CD4-positive, alpha-beta T cell treated with Interleukin-10 for 1 hour (primary cell): Measurements from ENCODE around the gene PKP2.

Source experiments
- DNase-seq: peaks from one replicate; pipeline ENCODE4 v3.0.0-alpha.2; 2020

PKP2 gene

DNA sequence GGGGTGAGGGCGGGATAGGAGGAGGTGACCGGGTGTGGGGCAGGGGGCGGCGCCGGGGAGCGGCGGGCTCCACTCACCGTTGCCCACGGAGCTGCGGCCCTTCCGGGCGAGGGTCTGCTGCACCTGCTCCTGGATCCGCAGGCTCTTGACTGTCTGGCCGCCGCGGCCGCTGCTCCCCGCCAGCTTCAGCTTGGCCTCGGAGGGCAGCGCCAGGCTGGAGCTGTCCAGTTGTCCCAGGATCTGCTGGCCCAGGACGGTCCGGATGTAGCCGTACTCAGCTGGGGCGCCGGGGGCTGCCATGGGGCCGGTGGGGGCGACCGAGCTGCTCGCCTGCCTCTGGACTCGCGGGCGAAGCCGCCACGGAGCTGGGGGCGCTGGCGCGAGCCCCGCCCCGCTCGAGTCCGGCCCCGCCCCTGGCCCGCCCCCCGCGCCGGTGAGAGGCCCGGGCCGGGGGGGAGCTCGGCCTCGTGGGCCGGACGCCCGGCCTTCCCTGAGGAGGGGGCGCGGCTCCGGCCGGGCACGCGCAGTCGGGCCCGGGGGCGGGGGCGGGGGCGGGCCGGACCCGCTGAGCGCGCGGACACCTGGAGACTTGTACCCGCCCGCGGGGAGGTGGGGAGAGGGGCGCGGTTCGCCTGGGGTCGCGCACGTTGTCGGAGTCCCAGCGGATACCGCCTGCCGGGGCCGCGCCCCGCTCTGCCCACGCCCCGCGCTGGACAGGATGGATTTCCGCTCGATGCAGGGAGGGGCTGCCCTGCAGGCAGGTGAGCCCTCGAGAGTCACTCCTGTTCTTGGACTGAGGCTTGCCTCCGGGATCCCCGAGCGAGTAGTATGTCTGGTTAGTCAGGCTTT lies at the start of gene PKP2:
PKP2 (minus strand) TSS at position 346 of the 849 bp plus-strand sequence; CDS start at position 300, 46 bp downstream.
- DNase-seq: no peak

GRCh38 chr12:32944195-32944594 lies 47.6 kb upstream of the PKP2 start:
- DNase-seq: no peak

GRCh38 chr12:32939801-32940200 lies 43.2 kb upstream of the PKP2 start:
- no peak for DNase-seq

DNA sequence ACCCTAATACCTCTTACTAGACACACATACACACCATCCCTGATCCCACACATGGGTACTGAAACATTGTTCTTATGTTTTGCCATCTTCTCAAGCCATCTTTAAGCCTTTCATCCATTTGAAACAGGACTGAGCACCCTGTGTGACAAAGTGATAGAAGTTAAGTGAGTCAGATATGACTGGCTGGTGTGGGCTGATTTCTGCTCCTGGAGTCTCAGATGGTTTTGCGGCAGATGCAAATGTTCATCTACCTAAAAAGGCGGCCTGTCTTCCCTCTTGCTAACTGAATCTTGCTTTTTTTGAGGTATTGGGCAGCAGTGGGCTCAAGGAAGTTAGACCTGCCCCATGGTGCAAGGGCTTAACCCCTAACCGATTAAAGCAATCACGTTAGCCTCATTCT lies 30.4 kb upstream of the PKP2 start:
- DNase-seq: no peak

GRCh38 chr12:32926356-32926755 lies 29.8 kb upstream of the PKP2 start:
- no peak for DNase-seq

DNA sequence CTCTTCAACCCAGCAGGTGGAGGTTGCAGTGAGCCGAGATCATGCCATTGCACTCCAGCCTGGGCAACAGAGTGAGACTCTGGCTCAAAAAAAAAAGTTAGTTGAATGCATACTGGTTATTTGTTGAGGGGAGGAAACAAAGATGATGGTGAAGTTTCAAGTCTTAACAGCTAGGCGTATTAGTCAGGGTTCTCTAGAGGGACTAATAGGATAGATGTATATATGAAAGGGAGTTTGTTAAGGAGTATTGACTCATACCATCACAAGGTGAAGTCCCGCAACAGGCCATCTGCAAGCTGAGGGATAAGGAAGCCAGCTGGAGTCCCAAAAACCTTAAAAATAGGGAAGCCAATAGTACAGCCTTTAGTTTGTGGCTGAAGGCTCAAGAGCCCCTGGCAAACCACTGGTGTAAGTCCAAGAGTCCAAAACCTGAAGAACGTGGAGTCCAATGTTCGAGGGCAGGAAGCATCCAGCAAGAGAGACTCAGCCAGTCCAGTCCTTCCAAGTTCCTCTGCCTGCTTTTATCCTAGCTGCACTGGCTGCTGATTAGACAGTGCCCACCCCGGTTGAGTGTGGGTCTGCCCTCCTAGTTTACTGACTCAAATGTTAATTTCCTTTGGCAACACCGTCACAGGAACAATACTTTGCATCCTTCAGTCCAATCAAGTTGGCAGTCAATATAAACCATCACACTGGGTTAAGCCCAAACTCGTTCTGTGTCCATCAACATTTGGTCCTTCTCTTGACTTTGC lies 26.1 kb upstream of the PKP2 start:
- DNase-seq: no peak

DNA sequence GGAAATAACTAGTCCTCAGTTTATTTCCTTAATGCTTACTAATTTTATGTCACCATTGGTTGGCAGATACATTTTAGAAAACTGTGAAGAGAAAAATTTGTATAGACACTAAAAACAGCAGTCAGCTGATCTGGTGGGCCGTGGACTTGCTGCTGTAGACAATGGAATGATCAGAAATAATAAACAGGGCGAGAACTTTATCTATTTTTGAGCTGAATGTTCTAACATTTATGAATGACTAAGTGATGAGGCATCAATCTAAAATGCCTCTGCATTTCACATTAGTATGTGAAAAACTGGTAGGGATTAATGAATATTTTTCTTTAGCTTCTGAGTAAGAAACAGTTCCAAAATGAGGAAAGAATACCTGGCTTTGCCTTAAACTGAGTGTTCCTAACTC lies 24.8 kb upstream of the PKP2 start:
- DNase-seq: no peak

DNA sequence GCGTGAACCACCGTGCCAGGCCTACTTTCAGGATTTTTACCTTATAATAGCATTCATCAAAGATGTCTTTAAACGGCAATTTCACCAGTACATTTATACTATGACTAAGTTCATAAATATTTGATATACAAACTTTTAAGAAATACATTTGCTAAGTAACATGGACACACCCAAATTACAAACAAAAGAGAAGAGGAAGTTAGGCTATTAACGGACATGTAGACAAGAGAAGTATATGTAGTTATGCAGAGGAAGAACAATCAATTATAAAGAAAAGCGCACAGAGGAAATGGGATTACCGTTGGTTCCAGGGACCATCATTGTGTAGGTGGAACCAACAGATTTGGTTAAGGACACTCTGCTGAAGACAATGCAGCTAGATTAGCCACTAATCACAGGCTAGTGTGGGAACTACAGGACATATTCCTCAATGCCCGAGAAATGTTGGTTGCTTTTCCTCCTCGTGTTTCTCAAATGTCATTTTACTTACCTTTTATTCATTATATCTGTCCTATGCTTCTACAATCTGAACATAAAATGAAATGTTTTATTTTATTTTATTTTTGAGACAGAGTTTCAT lies 24.0 kb upstream of the PKP2 start:
- no peak for DNase-seq

DNA sequence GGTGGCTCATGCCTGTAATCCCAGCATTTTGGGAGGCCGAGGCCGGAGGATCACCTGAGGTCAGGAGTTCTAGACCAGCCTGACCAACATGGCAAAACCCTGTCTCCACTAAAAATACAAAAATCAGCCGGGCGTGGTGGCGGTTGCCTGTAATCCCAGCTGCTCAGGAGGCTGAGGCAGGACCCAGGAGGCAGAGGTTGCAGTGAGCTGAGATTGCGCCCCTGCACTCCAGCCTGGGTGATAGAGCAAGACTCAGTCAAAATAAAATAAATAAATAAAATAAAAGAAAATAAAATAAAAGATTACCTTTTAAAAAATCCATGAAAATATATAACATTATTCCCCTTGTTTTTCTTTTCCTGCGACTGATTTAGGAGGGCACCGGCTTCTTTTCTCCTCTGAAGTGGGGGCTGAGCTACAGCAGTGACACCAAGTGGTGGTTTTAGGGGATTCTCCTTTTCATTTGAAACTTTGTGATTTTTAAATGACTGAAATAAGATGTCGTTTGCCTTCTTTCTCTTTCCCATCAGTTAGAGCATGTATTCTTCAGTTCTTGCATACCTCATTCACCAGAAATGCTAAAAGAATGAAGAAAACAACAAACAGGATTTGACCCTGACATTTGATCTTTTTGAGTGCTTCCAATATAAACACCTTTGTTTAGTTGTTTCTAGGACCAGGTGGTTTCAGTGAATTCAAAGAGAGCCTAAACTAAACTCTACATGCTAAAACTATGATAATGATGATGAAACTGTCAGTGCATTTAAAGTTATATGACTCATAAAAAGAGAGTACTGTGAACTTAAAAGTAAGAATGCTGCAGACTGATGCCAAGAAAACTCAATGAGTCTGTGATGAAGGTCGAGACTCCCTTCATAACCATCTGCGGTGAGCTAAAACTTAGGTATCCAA lies 22.6 kb upstream of the PKP2 start:
- DNase-seq: no peak

- no peak for DNase-seq
Observed at GRCh38 chr12:32917094-32917611, 20.6 kb upstream of the PKP2 start.

DNA sequence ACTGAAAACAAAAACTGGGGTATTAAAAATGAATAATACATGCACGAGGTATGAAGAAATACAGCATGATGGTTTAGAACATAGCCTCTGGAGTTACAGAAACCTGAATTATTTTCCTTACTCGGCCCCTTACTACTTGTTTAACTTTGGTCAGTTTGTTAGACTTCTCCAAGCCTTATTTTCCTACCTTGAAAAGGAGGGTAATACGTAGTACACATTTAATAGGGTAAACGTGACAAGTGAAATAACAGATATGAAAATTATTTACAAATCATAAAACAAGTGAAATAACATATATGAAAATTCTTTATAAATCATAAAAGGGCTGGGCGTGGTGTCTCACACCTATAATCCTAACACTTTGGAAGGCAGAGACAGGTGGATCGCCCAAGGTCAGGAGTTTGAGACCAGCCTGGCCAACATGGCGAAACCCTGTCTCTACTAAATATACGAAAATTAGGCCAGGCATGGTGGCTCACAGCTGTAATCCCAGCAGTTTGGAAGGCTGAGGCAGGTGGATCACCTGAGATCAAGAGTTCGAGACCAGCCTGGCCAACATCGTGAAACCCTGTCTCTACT lies 11.4 kb upstream of the PKP2 start:
- no peak for DNase-seq

DNA sequence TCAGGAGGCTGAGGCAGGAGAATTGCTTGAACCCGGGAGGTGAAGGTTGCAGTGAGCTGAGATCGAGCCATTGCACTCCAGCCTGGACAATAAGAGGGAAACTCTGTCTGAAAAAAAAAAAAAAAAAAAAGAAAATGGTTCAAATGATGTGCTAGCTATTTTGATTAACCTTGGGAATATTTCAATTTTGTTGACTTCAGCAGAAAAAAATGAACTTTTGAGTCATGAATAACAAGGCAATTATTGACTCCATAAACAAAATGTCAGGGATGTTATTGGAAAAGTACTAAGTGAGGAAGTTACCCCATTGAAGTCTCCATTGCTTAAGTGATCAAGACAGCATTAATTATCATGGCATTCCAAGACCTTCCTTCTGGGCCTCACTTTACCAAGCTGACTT lies 10.6 kb upstream of the PKP2 start:
- DNase-seq: no peak

DNA sequence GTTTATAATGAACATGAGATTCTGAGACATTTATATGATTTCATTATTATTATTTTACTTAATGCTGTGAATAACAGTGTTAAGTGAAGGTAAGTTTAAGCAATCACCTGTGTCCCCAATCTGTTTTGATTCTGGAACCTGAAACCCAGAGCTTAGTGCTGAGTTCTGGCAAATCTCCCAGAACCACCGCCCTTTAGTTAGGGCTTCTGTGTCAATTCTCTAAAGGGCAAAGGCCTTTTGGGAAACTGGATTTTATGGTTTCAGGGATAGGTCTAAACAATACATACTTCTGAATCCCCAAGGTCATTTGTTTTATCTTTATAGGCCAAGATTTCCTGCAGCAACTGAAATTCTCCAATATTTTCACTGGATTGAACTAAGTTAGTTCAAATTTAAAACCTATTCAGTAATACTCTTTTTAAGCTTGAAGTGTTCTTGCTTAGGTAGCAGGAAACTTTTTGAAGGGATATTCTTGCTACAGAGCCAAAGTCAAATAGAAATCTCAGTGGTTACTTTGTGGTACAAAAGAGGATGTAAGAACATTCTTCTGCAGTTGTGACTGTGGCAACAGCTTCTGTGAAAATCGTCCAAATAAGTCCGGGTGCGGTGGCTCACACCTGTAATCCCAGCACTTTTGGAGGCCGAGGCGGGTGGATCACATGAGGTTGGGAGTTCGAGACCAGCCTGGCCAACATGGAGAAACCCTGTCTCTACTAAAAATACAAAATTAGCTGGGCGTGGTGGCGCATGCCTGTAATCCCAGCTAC lies 10.0 kb upstream of the PKP2 start:
- DNase-seq: no peak

GRCh38 chr12:32903763-32904162 lies 7.2 kb upstream of the PKP2 start:
- DNase-seq: no peak

DNA sequence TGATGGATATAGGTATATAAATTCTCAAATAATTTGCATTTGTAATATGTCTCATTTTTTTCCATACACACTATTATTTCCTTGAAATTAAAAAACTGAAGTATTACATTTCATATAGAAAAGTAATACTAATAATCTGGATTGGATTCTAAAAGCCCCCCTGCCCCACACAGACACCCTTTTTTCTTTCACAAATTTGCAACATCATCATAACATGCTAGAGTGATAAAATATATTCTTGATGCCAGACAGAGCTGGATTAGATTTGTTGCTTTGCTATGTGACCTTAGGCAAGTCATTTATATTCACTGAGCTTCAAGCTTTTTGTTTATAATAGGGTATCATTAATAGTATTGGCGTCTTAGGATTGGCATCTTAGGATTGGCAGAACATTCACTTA lies 6.7 kb upstream of the PKP2 start:
- DNase-seq: no peak

GRCh38 chr12:32902287-32902997 lies 5.9 kb upstream of the PKP2 start:
- DNase-seq: no peak

GRCh38 chr12:32901553-32901952 lies 5.0 kb upstream of the PKP2 start:
- no peak for DNase-seq

- DNase-seq: no peak
Observed at GRCh38 chr12:32897687-32898573, 1.4 kb upstream of the PKP2 start.

DNA sequence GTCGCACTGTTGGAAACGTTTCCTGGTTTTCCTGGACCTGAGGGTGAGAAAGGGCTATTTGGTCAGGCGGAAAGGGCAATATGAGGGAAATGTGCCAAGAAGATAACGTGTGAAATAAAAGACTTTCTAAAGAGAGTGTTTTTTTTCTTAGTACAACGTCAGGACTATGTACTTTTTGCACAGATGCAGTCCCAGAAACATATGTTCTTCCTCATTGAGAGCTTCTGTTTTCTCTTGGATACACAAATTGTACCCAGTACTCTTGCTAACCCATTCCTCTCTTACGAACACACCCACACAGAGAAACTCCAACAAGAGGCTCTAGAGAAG lies 669 bp upstream of the PKP2 start:
- no peak for DNase-seq
